Measurements from ENCODE around the gene ACTR1B. TPM values are rescaled to one million over a fixed set of nuclear protein-coding genes. Genes with fewer than 3 reads are reported as not detected.

Gene ACTR1B
- total and polyA plus RNA-seq, 8 donors = 46.8 to 90.0 (median 50.2) TPM

GRCh38 chr2:97701186-97701585 is 37.3 kb upstream of the ACTR1B start:
- intact Hi-C loops (cut with DNase I) = loop anchor here in 1 of 3 donors (10.0 kb wide), 1 partner anchor 1636 kb away; no protein-coding TSS in a partner anchor
- no peak for FAIRE-seq
- ATAC-seq = no peak
- no peak overlapping the region for H3K4me3 ChIP-seq
- TF ChIP-seq CTCF (IDR thresholded peaks at IDR 0.05) = no peak
- H3K27me3 ChIP-seq = no peaks in the 10 kb centered on the region
- peaks cover 0 to 4% (median 0%) of the 10 kb centered on the region in 3 donors for H3K4me1 ChIP-seq
- DNase-seq = peak in 1 of 6 donors; percentile 24
- no peaks in the 10 kb centered on the region for H3K36me3 ChIP-seq
- no peaks in the 10 kb centered on the region for H3K9me3 ChIP-seq
- 74 to 87% methylated on average over 13 of the region's 13 CpGs for WGBS, 2 donors
- H3K27ac ChIP-seq = no peak overlapping the region

GRCh38 chr2:97699765-97700444 is 36.1 kb upstream of the ACTR1B start:
- ATAC-seq (peak; percentile 65 to 86 (median 84)), DNase-seq (peak in 3 of 6 donors; percentile 25 to 66 (median 64)), FAIRE-seq (no peak)
- Histone ChIP-seq H3K4me3 (no peak overlapping the region), H3K27ac (no peak overlapping the region), H3K9me3 (no peaks in the 10 kb centered on the region), H3K36me3 (no peaks in the 10 kb centered on the region), H3K4me1 (peaks cover 0 to 4% (median 0%) of the 10 kb centered on the region in 3 donors), H3K27me3 (no peaks in the 10 kb centered on the region)
- 47 to 49% methylated on average over 11 of the region's 11 CpGs for WGBS, 2 donors
- intact Hi-C loops (cut with DNase I) = loop anchor here (10.0 kb wide), 2 partner anchors 105 to 1635 kb away; no protein-coding TSS in a partner anchor
- TF ChIP-seq CTCF (IDR thresholded peaks at IDR 0.05) = peak in 2 of 4 donors; percentile 35 to 43

GRCh38 chr2:97698530-97698929 is 34.7 kb upstream of the ACTR1B start:
- no peaks in the 10 kb centered on the region for H3K27me3 ChIP-seq
- no peak for TF ChIP-seq CTCF (IDR thresholded peaks at IDR 0.05)
- no peaks in the 10 kb centered on the region for H3K36me3 ChIP-seq
- H3K9me3 ChIP-seq = no peaks in the 10 kb centered on the region
- no peak for FAIRE-seq
- DNase-seq = no peak
- H3K27ac ChIP-seq = no peak overlapping the region
- H3K4me3 ChIP-seq = no peak overlapping the region
- no peak for ATAC-seq
- 79 to 83% methylated on average over 4 of the region's 4 CpGs for WGBS, 2 donors
- intact Hi-C loops (cut with DNase I) = loop anchor here (10.0 kb wide), 1 partner anchor 104 kb away; no protein-coding TSS in a partner anchor
- H3K4me1 ChIP-seq = peaks cover 0 to 4% (median 0%) of the 10 kb centered on the region in 3 donors

- TF ChIP-seq CTCF (IDR thresholded peaks at IDR 0.05) = peak; percentile 79 to 92 (median 89)
- Histone ChIP-seq H3K4me3 (no peak overlapping the region), H3K36me3 (no peaks in the 10 kb centered on the region), H3K27ac (no peak overlapping the region), H3K4me1 (peaks cover 0 to 4% (median 0%) of the 10 kb centered on the region in 3 donors), H3K9me3 (no peaks in the 10 kb centered on the region), H3K27me3 (no peaks in the 10 kb centered on the region)
- DNase-seq = peak; percentile 77 to 99 (median 88)
- intact Hi-C loops (cut with DNase I) = loop anchor here (10.0 kb wide), 1 partner anchor 103 kb away; no protein-coding TSS in a partner anchor
- 24% methylated on average over 14 of the region's 14 CpGs for WGBS, 2 donors
- peak; percentile 88 for FAIRE-seq
- ATAC-seq = peak; percentile 94 to 99 (median 97)
Measured at GRCh38 chr2:97697252-97698235, 33.7 kb upstream of the ACTR1B start.
